ENCODE results near the gene NKD2.
"Not testable (repeated sequence)": the region's sequence is repeated elsewhere in the genome, so short reads cannot be mapped to it uniquely, and the experiment has no call there.

NKD2 gene

GRCh38 chr5:1013948-1014301, 5.3 kb downstream of the NKD2 start:
- no peak for DNase-seq (ENCODE audit: low read depth)

GRCh38 chr5:1014346-1014745, 5.7 kb downstream of the NKD2 start:
- DNase-seq (ENCODE audit: low read depth): no peak

- DNase-seq (ENCODE audit: low read depth): no peak
Observed at GRCh38 chr5:1014781-1015221, 6.2 kb downstream of the NKD2 start.

- no peak for DNase-seq (ENCODE audit: low read depth)
Observed at GRCh38 chr5:1015507-1015906, 6.9 kb downstream of the NKD2 start.

- DNase-seq (ENCODE audit: low read depth): no peak
Observed at GRCh38 chr5:1016036-1016435, 7.4 kb downstream of the NKD2 start.

- no peak for DNase-seq (ENCODE audit: low read depth)
Observed at GRCh38 chr5:1016476-1016875, 7.9 kb downstream of the NKD2 start.

GRCh38 chr5:1017056-1017455, 8.5 kb downstream of the NKD2 start:
- DNase-seq (ENCODE audit: low read depth): no peak

- no peak for DNase-seq (ENCODE audit: low read depth)
Observed at GRCh38 chr5:1017691-1018455, 9.3 kb downstream of the NKD2 start.

GRCh38 chr5:1018596-1018995, 10.0 kb downstream of the NKD2 start:
- no peak for DNase-seq (ENCODE audit: low read depth)

- no peak for DNase-seq (ENCODE audit: low read depth)
Observed at GRCh38 chr5:1019001-1019905, 10.7 kb downstream of the NKD2 start.

- no peak for DNase-seq (ENCODE audit: low read depth)
Observed at GRCh38 chr5:1020452-1020961, 11.9 kb downstream of the NKD2 start.

- DNase-seq (ENCODE audit: low read depth): no peak
Observed at GRCh38 chr5:1021136-1021968, 12.8 kb downstream of the NKD2 start.

- DNase-seq (ENCODE audit: low read depth): not testable (repeated sequence)
Observed at GRCh38 chr5:1021969-1022336, 13.4 kb downstream of the NKD2 start.

- no peak for DNase-seq (ENCODE audit: low read depth)
Observed at GRCh38 chr5:1026700-1027621, 18.4 kb downstream of the NKD2 start.

- DNase-seq (ENCODE audit: low read depth): no peak
Observed at GRCh38 chr5:1027631-1028441, 19.2 kb downstream of the NKD2 start.

- DNase-seq (ENCODE audit: low read depth): no peak
Observed at GRCh38 chr5:1028481-1029281, 20.1 kb downstream of the NKD2 start.

GRCh38 chr5:1029282-1029944, 20.8 kb downstream of the NKD2 start:
- DNase-seq (ENCODE audit: low read depth): no peak

GRCh38 chr5:1029945-1030625, 21.5 kb downstream of the NKD2 start:
- no peak for DNase-seq (ENCODE audit: low read depth)
